Measurements from ENCODE around the gene CD63.

DNA sequence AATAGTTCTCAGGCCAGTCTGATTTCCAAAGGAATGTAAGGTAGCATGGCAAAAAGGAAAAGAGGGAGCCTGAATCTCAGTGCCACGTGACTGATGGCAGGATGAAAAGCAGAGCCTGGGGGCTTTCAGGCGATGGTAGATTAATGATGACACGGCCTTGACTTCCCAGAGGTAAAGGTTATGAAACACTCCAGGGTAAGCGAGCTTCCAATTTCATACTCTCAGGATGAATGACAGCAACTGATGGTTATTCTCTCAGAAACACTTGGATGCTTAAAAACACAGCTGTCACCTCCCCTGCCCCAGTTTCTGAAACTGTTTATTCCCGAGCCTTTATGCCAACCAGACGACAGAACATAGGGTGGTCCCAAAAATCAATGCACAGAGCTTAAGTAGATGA, 42.9 kb upstream of the CD63 start:
- TF ChIP-seq, protein P1, sequence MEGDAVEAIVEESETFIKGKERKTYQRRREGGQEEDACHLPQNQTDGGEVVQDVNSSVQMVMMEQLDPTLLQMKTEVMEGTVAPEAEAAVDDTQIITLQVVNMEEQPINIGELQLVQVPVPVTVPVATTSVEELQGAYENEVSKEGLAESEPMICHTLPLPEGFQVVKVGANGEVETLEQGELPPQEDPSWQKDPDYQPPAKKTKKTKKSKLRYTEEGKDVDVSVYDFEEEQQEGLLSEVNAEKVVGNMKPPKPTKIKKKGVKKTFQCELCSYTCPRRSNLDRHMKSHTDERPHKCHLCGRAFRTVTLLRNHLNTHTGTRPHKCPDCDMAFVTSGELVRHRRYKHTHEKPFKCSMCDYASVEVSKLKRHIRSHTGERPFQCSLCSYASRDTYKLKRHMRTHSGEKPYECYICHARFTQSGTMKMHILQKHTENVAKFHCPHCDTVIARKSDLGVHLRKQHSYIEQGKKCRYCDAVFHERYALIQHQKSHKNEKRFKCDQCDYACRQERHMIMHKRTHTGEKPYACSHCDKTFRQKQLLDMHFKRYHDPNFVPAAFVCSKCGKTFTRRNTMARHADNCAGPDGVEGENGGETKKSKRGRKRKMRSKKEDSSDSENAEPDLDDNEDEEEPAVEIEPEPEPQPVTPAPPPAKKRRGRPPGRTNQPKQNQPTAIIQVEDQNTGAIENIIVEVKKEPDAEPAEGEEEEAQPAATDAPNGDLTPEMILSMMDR (IDR thresholded peaks at IDR 0.05; ENCODE audit: insufficient read depth, low read length, poor library complexity, severe bottlenecking) = no peak
- TF ChIP-seq EZH2phosphoT487 (conservative IDR thresholded peaks at IDR 0.05; ENCODE audit: low read length) = no peak

All from SU-DHL-6 (cell line).